K562 (cell line): ENCODE data around the gene PIF1. TPM values are rescaled to one million over a fixed set of nuclear protein-coding genes. Genes with fewer than 3 reads are reported as not detected.

Experiments used
- ATAC-seq: fragments of 200-7000 bp; cut with Tn5 transposase; 3 replicates; pipeline ENCODE4 v1.9.1; 2020; ENCODE audit warnings: moderate library complexity
- BruUV-seq: library from RNA; stranded (reverse); fragments of 400-500 nt; replicated peaks from 2 replicates; lab custom pipeline; 2021; lab: Mats Ljungman, UMichigan
- CTCF ChIA-PET: fragments of 300-600 bp; formaldehyde crosslinking; extraction: SDS; loops from one replicate; lab custom pipeline; 2021; ENCODE audit warnings: low intra/inter-chr PET ratio; lab: Yijun Ruan, JAX
- POLR2A ChIA-PET: fragments of 300-600, 350-650 bp; sonication (Branson Sonifier 250); formaldehyde crosslinking; extraction: SDS; loops from one replicate; lab custom pipeline; 2021; ENCODE audit warnings: antibody characterized with exemption, inconsistent platforms; lab: Yijun Ruan, JAX
- DNase-seq, 4 experiments: peaks; one replicate each; pipeline versions ENCODE4 v3.0.0 to v3.0.0-alpha.2; 2011 to 2018; ENCODE audit warnings: low spot score in 3 of 4, mixed read lengths in 3 of 4; ENCODE audit errors: extremely low read depth in 1 of 4
- FAIRE-seq: peaks from 2 replicates; lab custom pipeline; 2011; peaks lifted over from hg19 to GRCh38; lab: Jason Lieb, UNC
- H2AFZ ChIP-seq: 2 replicates; pipeline ENCODE4 v1.6.0; 2011; ENCODE audit warnings: low read depth, low read length, control low read depth, inconsistent platforms
- H3K27ac ChIP-seq: fragments of 200-600 bp; 3 replicates; pipeline ENCODE4 v1.8.0; 2011; ENCODE audit warnings: low read depth, mild to moderate bottlenecking, control low read depth, inconsistent platforms, low read length, moderate library complexity, mixed read lengths; ENCODE audit errors: extremely low read depth
- H3K27me3 ChIP-seq, 2 experiments: fragments of 300-600 bp in 1 of 2; 2 replicates in 1 of 2; 3 replicates in 1 of 2; pipeline versions ENCODE4 v1.6.0 to v1.8.0; 2011; ENCODE audit warnings: inconsistent platforms in 2 of 2, low read length in 2 of 2, mild to moderate bottlenecking in 1 of 2, mixed read lengths in 1 of 2, moderate library complexity in 1 of 2; ENCODE audit not compliant: control insufficient read depth in 2 of 2, insufficient read depth in 2 of 2
- H3K36me3 ChIP-seq: fragments of 300-600 bp; 3 replicates; pipeline ENCODE4 v1.8.0; 2011; ENCODE audit warnings: mild to moderate bottlenecking, low read length, inconsistent platforms; ENCODE audit not compliant: control insufficient read depth, insufficient read depth
- H3K4me1 ChIP-seq, 2 experiments: fragments of 200-600 bp in 1 of 2; replicated peaks in 1 of 2; 2 replicates in 1 of 2; 3 replicates in 1 of 2; pipeline versions ENCODE4 v1.5.1 to v1.8.0; 2011; ENCODE audit warnings: inconsistent platforms in 2 of 2, low read length in 2 of 2, mild to moderate bottlenecking in 1 of 2, mixed read lengths in 1 of 2, moderate library complexity in 1 of 2; ENCODE audit not compliant: control insufficient read depth in 2 of 2, insufficient read depth in 2 of 2
- H3K4me2 ChIP-seq: 2 replicates; pipeline ENCODE4 v1.6.1; 2011; ENCODE audit warnings: low read length, control low read depth, inconsistent platforms, mixed read lengths; ENCODE audit not compliant: insufficient read depth
- H3K4me3 ChIP-seq: fragments of 200-600 bp; sonication (generic), shearing (Covaris generic); 2 replicates; pipeline ENCODE4 v1.5.1; 2016; ENCODE audit warnings: control low read depth, inconsistent platforms
- H3K79me2 ChIP-seq: fragments of 200-600 bp; 3 replicates; pipeline ENCODE4 v1.8.0; 2011; ENCODE audit warnings: low read length, inconsistent platforms; ENCODE audit not compliant: control insufficient read depth, insufficient read depth
- H3K9ac ChIP-seq, 2 experiments: 2 replicates each; pipeline versions ENCODE4 v1.6.0 to v1.6.1; 2011; ENCODE audit warnings: low read depth in 2 of 2, low read length in 2 of 2, control low read depth in 1 of 2, inconsistent platforms in 1 of 2, mild to moderate bottlenecking in 1 of 2, mixed read lengths in 1 of 2; ENCODE audit not compliant: insufficient read depth in 1 of 2
- H3K9me1 ChIP-seq: one replicate; pipeline ENCODE4 v1.6.0; 2011; ENCODE audit warnings: inconsistent platforms, mild to moderate bottlenecking, low read length, moderate library complexity; ENCODE audit not compliant: control insufficient read depth, insufficient read depth
- H3K9me3 ChIP-seq: replicated peaks from 2 replicates; pipeline ENCODE4 v1.5.1; 2011; ENCODE audit warnings: low read depth, low read length, inconsistent platforms; ENCODE audit not compliant: control insufficient read depth, insufficient read depth
- H4K20me1 ChIP-seq: replicated peaks from 2 replicates; pipeline ENCODE4 v1.6.1; 2011; ENCODE audit warnings: low read length, inconsistent platforms, mixed read lengths; ENCODE audit not compliant: control insufficient read depth, insufficient read depth
- CHCHD3 ChIP-seq: fragments of 250-450 bp; sonication (Bioruptor Pico); IDR thresholded peaks from 2 replicates; pipeline ENCODE4 v2.1.2; 2022; ENCODE audit warnings: mild to moderate bottlenecking
- EHMT2 ChIP-seq: fragments of 450-650 bp; IDR thresholded peaks from 2 replicates; pipeline ENCODE4 v1.6.1; 2018; ENCODE audit warnings: antibody characterized with exemption
- FOXK1 ChIP-seq: sonication (generic); formaldehyde crosslinking; IDR thresholded peaks from 2 replicates; pipeline ENCODE4 v1.8.0; 2022; ENCODE audit warnings: missing genetic modification reagents, mild to moderate bottlenecking, borderline replicate concordance
- NFATC3 ChIP-seq: fragments of 450-650 bp; IDR thresholded peaks from 2 replicates; pipeline ENCODE4 v1.6.1; 2017; ENCODE audit warnings: mild to moderate bottlenecking
- RCOR1 ChIP-seq, 2 experiments: IDR thresholded peaks; 2 replicates each; pipeline ENCODE4 v1.6.1; 2012; ENCODE audit warnings: low read depth in 2 of 2, low read length in 2 of 2, borderline replicate concordance in 1 of 2, improper control_type of control experiment in 1 of 2
- TAF9B ChIP-seq: fragments of 450-650 bp; IDR thresholded peaks from 2 replicates; pipeline ENCODE4 v1.6.1; 2018; ENCODE audit warnings: mild to moderate bottlenecking; ENCODE audit not compliant: partially characterized antibody
- TCF7 ChIP-seq: sonication (generic); IDR thresholded peaks from 2 replicates; pipeline ENCODE4 v1.6.1; 2016; ENCODE audit warnings: antibody characterized with exemption, borderline replicate concordance
- ZNF696 ChIP-seq: fragments of 250-450 bp; sonication (Bioruptor Pico); conservative IDR thresholded peaks from 2 replicates; pipeline ENCODE4 v1.4.0; 2020; ENCODE audit warnings: mild to moderate bottlenecking, moderate library complexity
- ZNF785 ChIP-seq: fragments of 250-450 bp; sonication (Bioruptor Pico); IDR thresholded peaks from 2 replicates; pipeline ENCODE4 v1.4.0; 2020; ENCODE audit warnings: mild to moderate bottlenecking
- ZSCAN29 ChIP-seq: fragments of 450-650 bp; IDR thresholded peaks from 2 replicates; pipeline ENCODE4 v1.6.1; 2017
- WGBS: fragments of 100-300 bp; shearing (Covaris generic); methylation state at CpG from one replicate; pipeline ENCODE4 v1.1.6; 2016; ENCODE audit warnings: low coverage, mixed read lengths; ENCODE audit not compliant: insufficient coverage; ENCODE audit errors: missing lambda C conversion rate; 5-methylcytosine and 5-hydroxymethylcytosine counted together
- in situ Hi-C: fragments of 300-500 bp; cut with MboI; formaldehyde crosslinking; loops from 4 replicates; pipeline ENCODE4 v1.15.0; 2018; ENCODE audit warnings: inconsistent platforms, mixed read lengths
- intact Hi-C: fragments of 100-400 bp; cut with micrococcal nuclease; formaldehyde crosslinking; loops from 2 replicates; pipeline ENCODE4 v1.14.2; 2022
- polyA plus RNA-seq, 8 experiments: library from polyadenylated mRNA; depleted of rRNA in 4 of 8; stranded (reverse) in 5 of 8; unstranded in 3 of 8; fragments of >200 nt; fragmentation: Nextera tagmentation in 2 of 8; fragmentation: Illumina TruSeq in 1 of 8; extraction: Ambion mirVana in 2 of 8; extraction: Trizol in 1 of 8; gene quantifications; 2 replicates each; pipeline versions ENCODE4 v1.2.1 to v1.2.3, GENCODE V29; 2011 to 2014; ENCODE audit warnings: inconsistent platforms in 1 of 8, missing spikeins in 1 of 8
- total RNA-seq, 7 experiments: library from RNA; depleted of rRNA in 6 of 7; stranded (reverse); fragments of >200 nt in 6 of 7; fragmentation: Illumina TruSeq in 2 of 7; extraction: Trizol in 2 of 7; gene quantifications; 2 replicates each; pipeline versions ENCODE4 v1.2.1 to v1.2.3, GENCODE V29; 2011 to 2021; ENCODE audit warnings: low replicate concordance in 1 of 7
- TF ChIP-seq, protein P1 (sequence below): sonication (generic); formaldehyde crosslinking; IDR thresholded peaks from 2 replicates; pipeline ENCODE4 v1.8.1; 2023; ENCODE audit warnings: mild to moderate bottlenecking, missing genetic modification reagents
- TF ChIP-seq, protein P2 (sequence below), 2 experiments: IDR thresholded peaks; 2 replicates each; pipeline ENCODE4 v1.6.1; 2011; ENCODE audit warnings: borderline replicate concordance in 1 of 2, control low read depth in 1 of 2, low read depth in 1 of 2, low read length in 1 of 2, mild to moderate bottlenecking in 1 of 2, mixed read lengths in 1 of 2, moderate library complexity in 1 of 2; ENCODE audit not compliant: insufficient read depth in 1 of 2, insufficient read length in 1 of 2, poor library complexity in 1 of 2, severe bottlenecking in 1 of 2; ENCODE audit errors: extremely low read depth in 1 of 2

The PIF1 gene
- total and polyA plus RNA-seq, 9 of the 15 experiments (the other 6 are each of a cell fraction or from before 2014, with no cell fraction given) = 1.1 to 37.9 (median 11.5) TPM

- Histone ChIP-seq H3K4me2 (no peak overlapping the region), H3K79me2 (no peaks in the 10 kb centered on the region)
- POLR2A ChIA-PET = interaction anchor here (0.6 to 1.2 kb wide), 5 partner anchors 12 to 125 kb away, joined by 3 to 5 read pairs (median 3); no protein-coding TSS in a partner anchor
Observed at GRCh38 chr15:64865126-64865997, 39.9 kb upstream of the PIF1 start.

DNA sequence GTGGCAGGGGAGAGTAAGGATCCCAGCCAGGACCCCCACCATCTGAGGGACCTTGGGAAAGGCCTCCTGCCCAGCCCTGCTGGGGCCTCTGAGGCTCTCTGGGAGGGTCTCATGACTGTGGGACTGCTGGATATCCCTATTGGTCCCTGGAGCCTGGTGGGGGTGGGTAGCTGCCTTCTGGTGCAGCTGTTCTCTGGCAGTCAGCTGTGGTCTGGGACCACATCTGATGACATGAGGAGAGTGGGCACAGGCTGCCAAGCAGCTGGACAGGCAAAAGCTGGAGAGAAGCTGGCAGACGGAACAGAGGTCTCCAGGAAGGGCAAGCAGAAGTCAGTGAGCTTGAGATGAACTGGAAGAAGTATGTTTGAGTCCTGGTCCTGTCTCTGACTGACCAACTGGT is 38.6 kb upstream of the PIF1 start:
- H3K4me3 ChIP-seq = no peak overlapping the region
- in situ Hi-C loops (no loop called here), intact Hi-C loops (no loop called here)
- H3K36me3 ChIP-seq = peaks cover 33% of the 10 kb centered on the region; the same call in 1 of the 3 replicates
- no peaks in the 10 kb centered on the region for H3K9me1 ChIP-seq
- H3K27me3 ChIP-seq = no peaks in the 10 kb centered on the region
- no peak for FAIRE-seq
- no peak overlapping the region for H3K4me2 ChIP-seq
- H3K79me2 ChIP-seq = no peaks in the 10 kb centered on the region
- no peaks in the 10 kb centered on the region; the same call in 1 of the 2 replicates for H4K20me1 ChIP-seq
- H3K27ac ChIP-seq = no peak overlapping the region
- POLR2A ChIA-PET = interaction anchor here (0.6 to 1.0 kb wide), 6 partner anchors 8 to 441 kb away, joined by 3 read pairs; partner anchors contain the start of gene RNU5B-1
- H2AFZ ChIP-seq = no peak overlapping the region
- H3K9ac ChIP-seq = peak overlapping the region in 1 of 2 experiments; percentile 52; a peak in 1 of 4 replicates
- CTCF ChIA-PET = no interaction called here
- H3K9me3 ChIP-seq = no peaks in the 10 kb centered on the region
- DNase-seq = no peak
- no TSS peak for BruUV-seq
- WGBS = 71% methylated on average over 1 of the region's 1 CpG
- ATAC-seq = no peak
- 0 out of 5 replicates have a peak, but pooled peaks cover 0 to 3% of the 10 kb centered on the region in 2 experiments for H3K4me1 ChIP-seq
- TF ChIP-seq CHCHD3 (CRISPR knock-in tag) (no peak), ZNF785 (CRISPR knock-in tag) (no peak), ZNF696 (no peak), NFATC3 (no peak), RCOR1 (IDR thresholded peaks at IDR 0.05; ENCODE audit: borderline replicate concordance in 1 of 2, low read depth in 2 of 2, low read length in 2 of 2) (no peak), TAF9B (no peak), TCF7 (no peak), FOXK1 (CRISPR knock-in tag) (no peak)
- TF ChIP-seq, protein P1, sequence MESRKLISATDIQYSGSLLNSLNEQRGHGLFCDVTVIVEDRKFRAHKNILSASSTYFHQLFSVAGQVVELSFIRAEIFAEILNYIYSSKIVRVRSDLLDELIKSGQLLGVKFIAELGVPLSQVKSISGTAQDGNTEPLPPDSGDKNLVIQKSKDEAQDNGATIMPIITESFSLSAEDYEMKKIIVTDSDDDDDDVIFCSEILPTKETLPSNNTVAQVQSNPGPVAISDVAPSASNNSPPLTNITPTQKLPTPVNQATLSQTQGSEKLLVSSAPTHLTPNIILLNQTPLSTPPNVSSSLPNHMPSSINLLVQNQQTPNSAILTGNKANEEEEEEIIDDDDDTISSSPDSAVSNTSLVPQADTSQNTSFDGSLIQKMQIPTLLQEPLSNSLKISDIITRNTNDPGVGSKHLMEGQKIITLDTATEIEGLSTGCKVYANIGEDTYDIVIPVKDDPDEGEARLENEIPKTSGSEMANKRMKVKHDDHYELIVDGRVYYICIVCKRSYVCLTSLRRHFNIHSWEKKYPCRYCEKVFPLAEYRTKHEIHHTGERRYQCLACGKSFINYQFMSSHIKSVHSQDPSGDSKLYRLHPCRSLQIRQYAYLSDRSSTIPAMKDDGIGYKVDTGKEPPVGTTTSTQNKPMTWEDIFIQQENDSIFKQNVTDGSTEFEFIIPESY (CRISPR knock-in tag) = no peak
- TF ChIP-seq, protein P2, sequence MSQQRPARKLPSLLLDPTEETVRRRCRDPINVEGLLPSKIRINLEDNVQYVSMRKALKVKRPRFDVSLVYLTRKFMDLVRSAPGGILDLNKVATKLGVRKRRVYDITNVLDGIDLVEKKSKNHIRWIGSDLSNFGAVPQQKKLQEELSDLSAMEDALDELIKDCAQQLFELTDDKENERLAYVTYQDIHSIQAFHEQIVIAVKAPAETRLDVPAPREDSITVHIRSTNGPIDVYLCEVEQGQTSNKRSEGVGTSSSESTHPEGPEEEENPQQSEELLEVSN (IDR thresholded peaks at IDR 0.05; ENCODE audit: borderline replicate concordance in 1 of 2, extremely low read depth in 1 of 2, insufficient read depth in 1 of 2, insufficient read length in 1 of 2, low read depth in 1 of 2, low read length in 1 of 2, poor library complexity in 1 of 2, severe bottlenecking in 1 of 2) = no peak

More at GRCh38 chr15:64865126-64865997, 39.9 kb upstream of the PIF1 start:
- BruUV-seq = no TSS peak
- ATAC-seq = no peak
- H3K9me3 ChIP-seq = no peaks in the 10 kb centered on the region
- H3K4me1 ChIP-seq = peaks cover 0 to 3% of the 10 kb centered on the region in 2 experiments; a peak in 1 of 5 replicates
- WGBS = 84% methylated on average over 12 of the region's 12 CpGs
- H3K36me3 ChIP-seq = peaks cover 25% of the 10 kb centered on the region; the same call in 1 of the 3 replicates
- H3K4me3 ChIP-seq = no peak overlapping the region
- DNase-seq = no peak
- no peak overlapping the region for H3K27ac ChIP-seq
- intact Hi-C loops = no loop called here
- FAIRE-seq = no peak
- no peaks in the 10 kb centered on the region for H3K27me3 ChIP-seq
- CTCF ChIA-PET = no interaction called here
- H2AFZ ChIP-seq = no peak overlapping the region
- no peak for TF ChIP-seq ZSCAN29
- TF ChIP-seq EHMT2 = no peak
- TF ChIP-seq, all 486 proteins: peak for 0
- H3K9ac ChIP-seq = no peak overlapping the region; a peak in 2 of 4 replicates
- no peaks in the 10 kb centered on the region for H4K20me1 ChIP-seq
- no peaks in the 10 kb centered on the region for H3K9me1 ChIP-seq
- in situ Hi-C loops = no loop called here
